Duodenal mucosa (tissue), 2 donors: ENCODE measurements around the gene SERPINB10.
"Not testable (repeated sequence)": the region's sequence is repeated elsewhere in the genome, so short reads cannot be mapped to it uniquely, and the experiment has no call there.

Source experiments
- H3K27ac ChIP-seq: one replicate; pipeline ENCODE4 v1.7.0; 2013; ENCODE audit warnings: low read depth, low read length
- H3K27me3 ChIP-seq, 2 donors: one replicate each; pipeline ENCODE4 v1.7.0; 2013; ENCODE audit warnings: low read length in 2 of 2, control low read depth in 1 of 2; ENCODE audit not compliant: insufficient read depth in 2 of 2, control insufficient read depth in 1 of 2
- H3K36me3 ChIP-seq, 2 donors: one replicate each; pipeline ENCODE4 v1.7.0; 2013; ENCODE audit warnings: low read length in 2 of 2, control low read depth in 1 of 2; ENCODE audit not compliant: insufficient read depth in 2 of 2, control insufficient read depth in 1 of 2
- H3K4me1 ChIP-seq, 2 donors: one replicate each; pipeline ENCODE4 v1.7.0; 2013; ENCODE audit warnings: low read length in 2 of 2, control low read depth in 1 of 2; ENCODE audit not compliant: insufficient read depth in 2 of 2, control insufficient read depth in 1 of 2
- H3K4me3 ChIP-seq, 2 donors: one replicate each; pipeline ENCODE4 v1.7.0; 2013; ENCODE audit warnings: low read length in 2 of 2, low read depth in 1 of 2
- H3K9ac ChIP-seq, 2 donors: one replicate each; pipeline ENCODE4 v1.7.0; 2013; ENCODE audit warnings: low read length in 2 of 2, low read depth in 1 of 2
- H3K9me3 ChIP-seq, 2 donors: one replicate each; pipeline ENCODE4 v1.7.0; 2013; ENCODE audit warnings: low read length in 2 of 2, control low read depth in 1 of 2; ENCODE audit not compliant: control insufficient read depth in 1 of 2

The SERPINB10 gene

GRCh38 chr18:63940008-63940407, 32.2 kb downstream of the SERPINB10 start:
- no peaks in the 10 kb centered on the region for H3K9me3 ChIP-seq
- H3K4me1 ChIP-seq: no peaks in the 10 kb centered on the region
- H3K27me3 ChIP-seq: peaks cover 3 to 11% of the 10 kb centered on the region in 2 donors
- H3K9ac ChIP-seq: no peak overlapping the region
- H3K27ac ChIP-seq: no peak overlapping the region
- no peak overlapping the region for H3K4me3 ChIP-seq
- H3K36me3 ChIP-seq: no peaks in the 10 kb centered on the region

GRCh38 chr18:63940543-63941050, 32.8 kb downstream of the SERPINB10 start:
- not testable (repeated sequence) for H3K4me3 ChIP-seq, H3K27me3 ChIP-seq, H3K4me1 ChIP-seq, H3K9ac ChIP-seq, H3K9me3 ChIP-seq, H3K27ac ChIP-seq, H3K36me3 ChIP-seq

- no peaks in the 10 kb centered on the region for H3K9me3 ChIP-seq
- no peaks in the 10 kb centered on the region for H3K36me3 ChIP-seq
- no peak overlapping the region for H3K4me3 ChIP-seq
- H3K9ac ChIP-seq: no peak overlapping the region
- H3K4me1 ChIP-seq: peaks cover 0 to 9% of the 10 kb centered on the region in 2 donors
- H3K27ac ChIP-seq: no peak overlapping the region
- no peaks in the 10 kb centered on the region for H3K27me3 ChIP-seq
These were observed 39.5 kb downstream of the SERPINB10 start for GRCh38 chr18:63947051-63947790.

GRCh38 chr18:63949068-63949737, 41.4 kb downstream of the SERPINB10 start, which contains the start of gene HMSD:
HMSD (plus strand) TSS chr18:63949301; CDS start chr18:63953456, 4,155 bp downstream.
- no peaks in the 10 kb centered on the region for H3K36me3 ChIP-seq
- H3K9me3 ChIP-seq: no peaks in the 10 kb centered on the region
- H3K9ac ChIP-seq: no peak within 1 kb of the TSS
- no peak within 1 kb of the TSS for H3K27ac ChIP-seq
- H3K4me3 ChIP-seq: peak within 1 kb of the TSS; percentile 57 to 58
- H3K4me1 ChIP-seq: peaks cover 0 to 9% of the 10 kb centered on the region in 2 donors
- no peaks in the 10 kb centered on the region for H3K27me3 ChIP-seq

- Histone ChIP-seq H3K27me3 (peaks cover 0 to 3% of the 10 kb centered on the region in 2 donors), H3K9me3 (no peaks in the 10 kb centered on the region), H3K4me1 (peaks cover 0 to 9% of the 10 kb centered on the region in 2 donors), H3K9ac (no peak overlapping the region), H3K27ac (no peak overlapping the region), H3K36me3 (no peaks in the 10 kb centered on the region), H3K4me3 (no peak overlapping the region)
These were observed 43.5 kb downstream of the SERPINB10 start for GRCh38 chr18:63951302-63951705.

- Histone ChIP-seq H3K9me3 (no peaks in the 10 kb centered on the region), H3K27ac (no peak overlapping the region), H3K9ac (no peak overlapping the region), H3K4me3 (no peak overlapping the region), H3K36me3 (no peaks in the 10 kb centered on the region), H3K27me3 (peaks cover 0 to 3% of the 10 kb centered on the region in 2 donors), H3K4me1 (peaks cover 0 to 9% of the 10 kb centered on the region in 2 donors)
These were observed 46.1 kb downstream of the SERPINB10 start for GRCh38 chr18:63953811-63954210.

GRCh38 chr18:63956755-63957154, 49.0 kb downstream of the SERPINB10 start:
- Histone ChIP-seq H3K27me3 (peaks cover 0 to 7% of the 10 kb centered on the region in 2 donors), H3K36me3 (no peaks in the 10 kb centered on the region), H3K4me1 (no peaks in the 10 kb centered on the region), H3K9ac (no peak overlapping the region), H3K27ac (no peak overlapping the region), H3K9me3 (no peaks in the 10 kb centered on the region), H3K4me3 (no peak overlapping the region)

GRCh38 chr18:63960891-63961290, 53.1 kb downstream of the SERPINB10 start:
- peaks cover 4 to 7% of the 10 kb centered on the region in 2 donors for H3K4me1 ChIP-seq
- H3K9me3 ChIP-seq: no peaks in the 10 kb centered on the region
- no peak overlapping the region for H3K27ac ChIP-seq
- H3K9ac ChIP-seq: no peak overlapping the region
- no peaks in the 10 kb centered on the region for H3K36me3 ChIP-seq
- peaks cover 0 to 3% of the 10 kb centered on the region in 2 donors for H3K27me3 ChIP-seq
- H3K4me3 ChIP-seq: no peak overlapping the region

- H3K36me3 ChIP-seq: no peaks in the 10 kb centered on the region
- H3K27me3 ChIP-seq: peaks cover 0 to 3% of the 10 kb centered on the region in 2 donors
- peaks cover 4 to 7% of the 10 kb centered on the region in 2 donors for H3K4me1 ChIP-seq
- H3K4me3 ChIP-seq: no peak overlapping the region
- no peak overlapping the region for H3K9ac ChIP-seq
- H3K27ac ChIP-seq: no peak overlapping the region
- no peaks in the 10 kb centered on the region for H3K9me3 ChIP-seq
These were observed 53.8 kb downstream of the SERPINB10 start for GRCh38 chr18:63961435-63961980.

GRCh38 chr18:63962137-63962536, 54.4 kb downstream of the SERPINB10 start:
- H3K27me3 ChIP-seq: peaks cover 0 to 3% of the 10 kb centered on the region in 2 donors
- H3K9ac ChIP-seq: no peak overlapping the region
- H3K36me3 ChIP-seq: no peaks in the 10 kb centered on the region
- no peak overlapping the region for H3K4me3 ChIP-seq
- H3K27ac ChIP-seq: no peak overlapping the region
- peaks cover 4 to 7% of the 10 kb centered on the region in 2 donors for H3K4me1 ChIP-seq
- H3K9me3 ChIP-seq: no peaks in the 10 kb centered on the region
